GM18511 (cell line): ENCODE measurements around the gene FOXO1.
"Not testable (repeated sequence)": the region's sequence is repeated elsewhere in the genome, so short reads cannot be mapped to it uniquely, and the experiment has no call there.

Experiments used
- ATAC-seq: cut with Tn5 transposase; IDR thresholded peaks from one replicate; pipeline ENCODE4 v1.9.1; 2021; ENCODE audit warnings: mild to moderate bottlenecking, moderate library complexity; ENCODE audit not compliant: unreplicated experiment

FOXO1 gene

GRCh38 chr13:40666045-40666932 is at the start of gene FOXO1:
Gene FOXO1 (minus strand): TSS chr13:40666641. CDS start chr13:40666212, 429 bp downstream.
- ATAC-seq = peak; percentile 56

DNA sequence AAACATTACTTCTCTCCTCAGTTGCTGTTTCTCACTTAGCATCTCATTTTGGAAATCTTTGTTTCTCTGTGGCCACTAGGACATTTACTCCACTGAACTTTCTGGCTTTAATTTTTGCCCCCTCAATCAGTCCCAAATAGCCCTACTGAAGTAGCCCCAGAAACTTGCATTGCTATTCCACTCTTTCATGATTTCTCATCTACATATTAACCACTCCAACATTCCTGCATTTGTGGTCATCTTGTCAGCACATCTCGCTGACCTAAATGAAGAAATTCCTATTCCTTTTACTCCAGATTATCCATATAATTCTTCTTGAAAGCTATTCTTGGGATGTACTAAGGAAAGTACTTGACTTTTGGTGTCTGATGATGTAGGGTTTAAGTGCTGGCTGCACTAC is 48.0 kb upstream of the FOXO1 start:
- ATAC-seq = not testable (repeated sequence)

DNA sequence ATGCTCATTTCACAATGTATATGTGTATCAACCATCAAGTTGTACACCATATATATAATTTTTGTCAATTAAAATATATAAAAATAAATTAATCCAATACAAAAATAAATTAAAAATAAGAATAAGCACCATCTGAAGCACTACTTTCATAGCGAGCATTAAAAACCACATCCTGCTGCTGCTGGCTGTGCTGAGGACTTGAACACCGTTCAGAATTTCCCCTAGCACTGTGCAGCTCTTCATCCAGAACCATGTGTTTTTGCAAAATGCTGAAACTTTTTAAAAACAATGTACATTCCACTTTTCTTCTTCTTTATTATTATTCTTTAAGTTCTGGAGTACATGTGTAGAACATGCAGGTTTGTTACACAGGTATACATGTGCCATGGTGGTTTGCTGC is 40.0 kb upstream of the FOXO1 start:
- ATAC-seq = no peak

GRCh38 chr13:40697711-40698110 is 31.3 kb upstream of the FOXO1 start:
- peak; percentile 82 for ATAC-seq

GRCh38 chr13:40694426-40694825 is 28.0 kb upstream of the FOXO1 start:
- no peak for ATAC-seq

- peak; percentile 73 for ATAC-seq
Measured at GRCh38 chr13:40692946-40693345, 26.5 kb upstream of the FOXO1 start.

GRCh38 chr13:40688781-40689180 is 22.3 kb upstream of the FOXO1 start:
- ATAC-seq = no peak

DNA sequence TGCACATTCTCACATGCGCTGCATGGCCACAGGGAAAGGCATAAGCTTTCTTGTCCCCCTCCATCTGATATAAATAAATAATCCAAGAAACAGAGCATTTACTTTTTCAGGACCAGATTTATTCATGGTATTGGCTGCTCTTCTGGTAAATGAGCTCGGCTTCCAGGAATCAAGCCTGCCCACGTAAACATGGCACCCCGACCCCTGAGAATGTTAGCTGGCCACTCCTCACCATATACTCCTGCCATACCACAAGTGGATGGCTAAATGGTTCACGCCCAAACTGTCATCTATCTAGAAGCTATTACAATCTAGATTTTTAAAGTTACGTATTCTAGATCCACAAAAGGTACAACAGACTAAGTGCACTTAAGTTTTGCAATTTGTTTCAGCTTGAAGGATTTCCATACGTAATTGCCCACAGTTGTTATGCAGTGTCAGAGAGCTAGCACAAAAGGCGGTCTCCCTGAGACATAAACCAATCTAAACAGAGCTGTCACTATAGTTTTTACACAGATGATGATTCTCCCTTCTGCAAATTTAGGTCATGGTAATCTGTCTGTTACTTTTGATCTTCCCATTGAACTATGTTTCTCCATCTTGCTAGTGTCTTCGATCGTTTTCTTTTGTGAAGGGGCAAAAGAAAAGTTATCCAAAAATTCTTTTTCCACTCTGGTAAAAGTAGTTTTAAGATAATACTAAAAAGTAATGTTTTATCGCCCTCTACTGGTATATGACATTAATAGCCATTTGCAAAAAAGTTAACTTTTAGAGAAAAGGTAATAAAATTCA is 16.2 kb upstream of the FOXO1 start:
- no peak for ATAC-seq

GRCh38 chr13:40681341-40682146 is 15.1 kb upstream of the FOXO1 start:
- ATAC-seq = no peak

DNA sequence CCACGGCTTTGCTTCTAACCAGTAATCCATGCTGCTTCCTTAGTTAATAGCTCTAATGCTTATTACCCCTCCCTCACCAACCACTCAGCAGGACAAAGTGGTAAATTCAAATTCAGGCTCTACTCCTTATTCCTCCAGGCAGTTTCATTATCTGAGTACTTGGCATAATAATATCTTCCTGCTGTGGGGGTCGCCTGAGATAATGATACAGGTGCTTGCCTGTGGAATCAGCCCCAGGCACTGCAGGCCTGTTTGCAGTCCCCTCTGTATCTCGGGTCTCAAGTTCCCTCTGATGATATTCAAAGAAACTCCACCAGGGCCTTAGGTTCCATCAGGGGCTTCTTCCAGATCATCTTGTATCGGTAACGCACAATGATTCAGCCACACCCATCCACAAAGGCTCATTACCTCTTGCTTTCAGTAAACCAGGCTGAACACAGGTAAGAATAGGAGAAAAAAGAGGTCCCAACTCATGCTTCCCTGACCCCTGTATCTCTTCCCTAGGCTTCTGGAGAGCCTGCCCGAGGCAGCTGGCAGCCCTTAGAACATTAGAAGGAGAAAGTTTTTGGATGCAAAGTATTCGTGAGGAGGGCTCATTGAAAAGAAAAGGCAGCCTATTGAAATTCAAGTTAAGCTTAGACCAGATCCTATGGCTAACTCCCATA is 14.3 kb upstream of the FOXO1 start:
- ATAC-seq = no peak

GRCh38 chr13:40679480-40679985 is 13.1 kb upstream of the FOXO1 start:
- ATAC-seq = no peak

GRCh38 chr13:40677064-40677463 is 10.6 kb upstream of the FOXO1 start:
- no peak for ATAC-seq

DNA sequence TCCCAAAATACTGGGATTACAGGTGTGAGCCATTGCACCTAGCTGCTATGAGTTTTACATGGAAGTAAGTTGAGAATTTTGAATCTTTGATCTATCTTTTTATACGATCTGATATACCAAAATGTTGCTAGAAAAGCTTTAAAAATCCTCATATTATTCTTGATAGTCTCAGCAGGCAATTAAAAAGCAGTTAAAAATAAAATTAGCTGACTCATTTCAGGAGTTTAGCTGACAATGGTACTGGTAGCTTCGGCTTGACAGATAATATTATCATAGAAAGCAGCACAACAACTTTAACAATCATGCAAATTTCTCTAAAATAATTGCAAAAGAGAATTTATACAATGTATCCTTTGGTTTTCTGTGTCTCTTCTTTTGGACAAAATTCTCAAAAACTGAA is 9.6 kb upstream of the FOXO1 start:
- no peak for ATAC-seq

DNA sequence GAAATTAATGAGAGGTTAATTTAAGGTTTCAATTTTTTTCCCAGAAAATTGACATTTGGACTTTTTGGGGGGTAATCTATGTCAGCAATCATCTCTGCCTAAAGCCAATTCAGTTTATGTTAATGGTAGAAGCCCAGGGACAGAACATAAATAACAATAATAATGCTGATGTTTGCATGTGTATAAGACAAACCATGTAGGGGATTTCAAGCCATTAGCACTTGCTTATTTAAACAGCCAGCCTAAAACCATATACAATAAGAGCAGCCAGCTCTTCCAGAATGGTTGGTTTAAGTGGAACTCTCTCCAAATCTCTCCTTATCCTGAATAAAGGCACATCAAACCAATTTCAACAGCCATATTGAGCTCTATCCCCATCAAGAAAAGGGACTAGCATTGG is 7.0 kb upstream of the FOXO1 start:
- no peak for ATAC-seq

DNA sequence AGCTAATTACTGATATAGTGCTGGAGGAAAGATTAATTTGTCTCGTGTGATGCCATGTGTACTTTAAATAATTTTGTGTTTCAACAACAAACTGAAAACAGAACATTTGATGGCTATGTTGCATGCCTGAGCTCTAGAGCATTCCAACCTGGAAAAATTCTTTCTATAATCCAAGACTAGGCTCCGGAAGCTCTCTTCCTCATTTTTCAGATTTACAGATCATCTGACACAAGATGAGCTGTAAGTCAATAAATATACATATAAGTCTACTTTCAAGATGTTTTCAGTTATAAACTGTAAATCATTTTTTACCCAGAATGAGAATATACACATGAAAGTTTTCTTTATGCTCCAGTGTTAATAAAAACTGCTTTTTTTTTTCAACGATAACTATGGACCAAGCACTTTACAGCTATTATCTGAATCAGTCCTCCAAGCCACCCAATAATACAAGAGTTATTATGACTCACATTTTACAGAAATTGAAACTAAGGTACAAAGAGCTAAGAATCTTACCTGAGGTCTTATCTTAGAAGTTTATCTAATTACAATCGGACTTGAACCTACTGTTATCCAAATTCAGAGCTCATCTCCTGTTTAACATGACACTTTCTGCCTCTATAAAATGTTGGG is 6.4 kb upstream of the FOXO1 start:
- no peak for ATAC-seq

- ATAC-seq = no peak
Measured at GRCh38 chr13:40671956-40672764, 5.7 kb upstream of the FOXO1 start.

DNA sequence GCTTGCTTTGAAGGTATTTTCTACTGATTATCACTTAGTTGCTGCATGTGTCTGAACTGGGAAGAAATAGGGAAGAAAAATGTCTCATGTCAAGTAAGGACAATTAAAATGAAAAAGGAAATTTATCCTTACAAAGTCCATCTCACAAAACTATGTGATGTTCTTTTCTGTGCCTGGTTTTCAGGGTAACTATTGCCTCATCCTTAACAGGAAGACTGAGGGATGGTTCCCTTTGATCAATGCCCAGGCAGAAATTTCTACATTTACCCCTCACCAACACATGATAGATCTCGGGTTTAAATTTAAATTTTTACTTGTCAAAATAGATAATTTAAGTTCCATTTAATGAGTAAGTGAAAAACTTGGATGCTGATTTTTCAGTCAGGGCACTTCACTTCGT is 3.9 kb upstream of the FOXO1 start:
- no peak for ATAC-seq

- ATAC-seq = no peak
Measured at GRCh38 chr13:40668335-40668734, 1.9 kb upstream of the FOXO1 start.

- ATAC-seq = no peak
Measured at GRCh38 chr13:40667622-40667978, 1.2 kb upstream of the FOXO1 start.
